HepG2 (cell line): ENCODE measurements around the gene SH3GL1. TPM values are rescaled to one million over a fixed set of nuclear protein-coding genes. Genes with fewer than 3 reads are reported as not detected.
A peak's percentile ranks its signal among the peaks of the same experiment; 100 is the strongest.

Source experiments
- ADNP ChIP-seq: sonication (generic); formaldehyde crosslinking; IDR thresholded peaks from 2 replicates; pipeline ENCODE4 v1.4.0; 2020; ENCODE audit warnings: missing genetic modification reagents
- EP300 ChIP-seq, 3 experiments: sonication (generic) in 1 of 3; formaldehyde crosslinking in 1 of 3; IDR thresholded peaks; 2 replicates each; pipeline versions ENCODE4 v1.5.1 to v1.6.1; 2011 to 2020; ENCODE audit warnings: low read depth in 2 of 3, low read length in 2 of 3, borderline replicate concordance in 1 of 3, improper control_type of control experiment in 1 of 3, mild to moderate bottlenecking in 1 of 3, missing genetic modification reagents in 1 of 3, moderate library complexity in 1 of 3
- ERF ChIP-seq: IDR thresholded peaks from 2 replicates; pipeline ENCODE4 v1.6.1; 2018; ENCODE audit warnings: missing biosample characterization, missing genetic modification reagents
- GLI4 ChIP-seq: sonication (generic); formaldehyde crosslinking; IDR thresholded peaks from 2 replicates; pipeline ENCODE4 v1.5.1; 2020; ENCODE audit warnings: missing genetic modification reagents, mild to moderate bottlenecking, moderate library complexity, borderline replicate concordance
- HNRNPH1 ChIP-seq: fragments of 200-400 bp; formaldehyde crosslinking; optimal IDR thresholded peaks from 2 replicates; pipeline ENCODE3; 2017; ENCODE audit warnings: mild to moderate bottlenecking, low read depth, low read length
- KLF13 ChIP-seq: sonication (generic); formaldehyde crosslinking; IDR thresholded peaks from 2 replicates; pipeline ENCODE4 v1.4.0; 2020; ENCODE audit warnings: mild to moderate bottlenecking, missing genetic modification reagents
- NAIF1 ChIP-seq: sonication (generic); formaldehyde crosslinking; IDR thresholded peaks from 2 replicates; pipeline ENCODE4 v1.5.0; 2020; ENCODE audit warnings: mild to moderate bottlenecking, missing genetic modification reagents, borderline replicate concordance
- RELA ChIP-seq: sonication (generic); formaldehyde crosslinking; IDR thresholded peaks from 2 replicates; pipeline ENCODE4 v1.4.0; 2020; ENCODE audit warnings: missing genetic modification reagents
- SIX4 ChIP-seq: sonication (generic); formaldehyde crosslinking; IDR thresholded peaks from 2 replicates; pipeline ENCODE4 v1.4.0; 2020; ENCODE audit warnings: missing genetic modification reagents
- TCF12 ChIP-seq, 2 experiments: fragments of 450-650 bp in 1 of 2; sonication (generic) in 1 of 2; formaldehyde crosslinking in 1 of 2; IDR thresholded peaks; 2 replicates each; pipeline versions ENCODE4 v1.6.1 to v1.8.0; 2017 to 2022; ENCODE audit warnings: antibody characterized with exemption in 1 of 2, mild to moderate bottlenecking in 1 of 2, missing genetic modification reagents in 1 of 2, moderate library complexity in 1 of 2
- ZC3H4 ChIP-seq: sonication (generic); formaldehyde crosslinking; IDR thresholded peaks from 2 replicates; pipeline ENCODE4 v1.4.0; 2020; ENCODE audit warnings: missing genetic modification reagents, borderline replicate concordance
- ZMYM3 ChIP-seq: sonication (generic); formaldehyde crosslinking; IDR thresholded peaks from 2 replicates; pipeline ENCODE4 v1.5.1; 2020; ENCODE audit warnings: mild to moderate bottlenecking, missing genetic modification reagents
- ZNF256 ChIP-seq: sonication (generic); formaldehyde crosslinking; conservative IDR thresholded peaks from 2 replicates; pipeline ENCODE4 v1.4.0; 2020; ENCODE audit warnings: missing genetic modification reagents
- ZNF644 ChIP-seq: IDR thresholded peaks from 2 replicates; pipeline ENCODE4 v1.6.1; 2016; ENCODE audit warnings: low read depth
- ZNF747 ChIP-seq: sonication (generic); formaldehyde crosslinking; IDR thresholded peaks from 2 replicates; pipeline ENCODE4 v1.8.1; 2023; ENCODE audit warnings: missing genetic modification reagents, mild to moderate bottlenecking, borderline replicate concordance
- ZNF777 ChIP-seq: sonication (generic); formaldehyde crosslinking; IDR thresholded peaks from 2 replicates; pipeline ENCODE4 v1.4.0; 2020; ENCODE audit warnings: missing genetic modification reagents
- ZNF788 ChIP-seq: sonication (generic); formaldehyde crosslinking; IDR thresholded peaks from 2 replicates; pipeline ENCODE4 v1.5.0; 2020; ENCODE audit warnings: mild to moderate bottlenecking, missing genetic modification reagents, borderline replicate concordance
- ZNF891 ChIP-seq: sonication (generic); formaldehyde crosslinking; IDR thresholded peaks from 2 replicates; pipeline ENCODE4 v1.5.0; 2020; ENCODE audit warnings: mild to moderate bottlenecking, missing genetic modification reagents
- ZSCAN21 ChIP-seq: sonication (generic); formaldehyde crosslinking; IDR thresholded peaks from 2 replicates; pipeline ENCODE4 v1.8.0; 2022; ENCODE audit warnings: mild to moderate bottlenecking, missing genetic modification reagents, moderate library complexity, borderline replicate concordance
- polyA plus RNA-seq, 8 experiments: library from polyadenylated mRNA; depleted of rRNA in 3 of 8; stranded (reverse) in 7 of 8; unstranded in 1 of 8; fragments of >200 nt; fragmentation: Illumina TruSeq in 4 of 8; extraction: Trizol in 4 of 8; gene quantifications; 2 replicates each; pipeline versions ENCODE4 v1.2.1 to v1.2.3, GENCODE V29; 2011 to 2016; ENCODE audit warnings: low read depth in 4 of 8, missing spikeins in 1 of 8, mixed read lengths in 1 of 8; ENCODE audit not compliant: insufficient read depth in 1 of 8
- total RNA-seq, 5 experiments: library from RNA; depleted of rRNA; stranded (reverse); fragments of >200 nt; fragmentation: Illumina TruSeq; extraction: Trizol; gene quantifications; 2 replicates each; pipeline ENCODE4 v1.2.3, GENCODE V29; 2016; ENCODE audit warnings: low read depth in 1 of 5
- TF ChIP-seq, protein P1 (sequence below): sonication (generic); formaldehyde crosslinking; IDR thresholded peaks from 2 replicates; pipeline ENCODE4 v1.8.0; 2023; ENCODE audit warnings: mild to moderate bottlenecking, missing genetic modification reagents
- TF ChIP-seq, protein P2 (sequence below): sonication (generic); formaldehyde crosslinking; IDR thresholded peaks from 2 replicates; pipeline ENCODE4 v1.4.0; 2020; ENCODE audit warnings: missing genetic modification reagents
- TF ChIP-seq, protein P3 (sequence below): sonication (generic); formaldehyde crosslinking; IDR thresholded peaks from 2 replicates; pipeline ENCODE4 v1.5.0; 2020; ENCODE audit warnings: missing genetic modification reagents
- TF ChIP-seq, protein P4 (sequence below): sonication (generic); formaldehyde crosslinking; IDR thresholded peaks from 2 replicates; pipeline ENCODE4 v1.5.0; 2020; ENCODE audit warnings: mild to moderate bottlenecking, low read depth, missing genetic modification reagents, borderline replicate concordance
- TF ChIP-seq, protein P5 (sequence below): sonication (generic); formaldehyde crosslinking; IDR thresholded peaks from 2 replicates; pipeline ENCODE4 v1.8.1; 2023; ENCODE audit warnings: mild to moderate bottlenecking, missing genetic modification reagents

Gene SH3GL1
- total and polyA plus RNA-seq, 2 of the 13 experiments (the other 11 are each of a cell fraction or from before 2014, with no cell fraction given), result 33.0 to 45.1 TPM

DNA sequence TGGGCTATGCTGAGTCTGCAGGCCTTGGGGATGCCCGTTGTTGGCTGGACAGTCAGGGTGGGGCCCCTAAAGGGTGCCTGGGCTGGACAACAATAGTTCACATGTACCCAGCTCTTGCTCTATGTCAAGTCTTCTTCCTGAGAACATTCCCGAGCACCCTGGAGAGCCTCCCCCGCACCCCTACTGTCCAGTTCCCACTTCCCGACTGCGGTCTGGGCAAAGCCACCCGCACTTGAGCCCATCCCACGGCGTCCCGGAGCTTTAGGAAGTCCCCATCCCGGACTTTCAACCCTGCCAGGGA, 58.1 kb downstream of the SH3GL1 start (continued):
- TF ChIP-seq ERF (0 out of 2 replicates have a peak, but pooled peaks have one; percentile 49), ZMYM3 (CRISPR knock-in tag) (0 out of 2 replicates have a peak, but pooled peaks have one; percentile 46), KLF13 (no peak), ZC3H4 (CRISPR knock-in tag) (no peak), SIX4 (CRISPR knock-in tag) (no peak), GLI4 (0 out of 2 replicates have a peak, but pooled peaks have one; percentile 1), ZNF747 (CRISPR knock-in tag) (0 out of 2 replicates have a peak, but pooled peaks have one; percentile 52), HNRNPH1 (peak; percentile 63), EP300 (IDR thresholded peaks at IDR 0.05; ENCODE audit: low read depth in 2 of 2, low read length in 2 of 2) (no peak), EP300 (CRISPR knock-in tag; IDR thresholded peaks at IDR 0.05; ENCODE audit: borderline replicate concordance) (0 out of 2 replicates have a peak, but pooled peaks have one; percentile 46), ZNF644 (no peak), ADNP (no peak), ZNF891 (CRISPR knock-in tag) (0 out of 2 replicates have a peak, but pooled peaks have one; percentile 59), NAIF1 (no peak), ZNF256 (0 out of 2 replicates have a peak, but pooled peaks have one; percentile 37), ZNF777 (CRISPR knock-in tag) (peak; percentile 31; the same call in 1 of the 2 replicates), TCF12 (IDR thresholded peaks at IDR 0.05) (no peak), TCF12 (CRISPR knock-in tag; IDR thresholded peaks at IDR 0.05) (0 out of 2 replicates have a peak, but pooled peaks have one; percentile 41), ZNF788 (CRISPR knock-in tag) (0 out of 2 replicates have a peak, but pooled peaks have one; percentile 59), ZSCAN21 (CRISPR knock-in tag) (no peak), RELA (CRISPR knock-in tag) (peak; percentile 80; the same call in 1 of the 2 replicates)
- TF ChIP-seq, protein P1, sequence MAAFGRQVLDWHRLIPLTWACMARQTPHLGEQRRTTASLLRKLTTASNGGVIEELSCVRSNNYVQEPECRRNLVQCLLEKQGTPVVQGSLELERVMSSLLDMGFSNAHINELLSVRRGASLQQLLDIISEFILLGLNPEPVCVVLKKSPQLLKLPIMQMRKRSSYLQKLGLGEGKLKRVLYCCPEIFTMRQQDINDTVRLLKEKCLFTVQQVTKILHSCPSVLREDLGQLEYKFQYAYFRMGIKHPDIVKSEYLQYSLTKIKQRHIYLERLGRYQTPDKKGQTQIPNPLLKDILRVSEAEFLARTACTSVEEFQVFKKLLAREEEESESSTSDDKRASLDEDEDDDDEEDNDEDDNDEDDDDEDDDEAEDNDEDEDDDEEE (CRISPR knock-in tag), result 0 out of 2 replicates have a peak, but pooled peaks have one; percentile 65
- TF ChIP-seq, protein P2, sequence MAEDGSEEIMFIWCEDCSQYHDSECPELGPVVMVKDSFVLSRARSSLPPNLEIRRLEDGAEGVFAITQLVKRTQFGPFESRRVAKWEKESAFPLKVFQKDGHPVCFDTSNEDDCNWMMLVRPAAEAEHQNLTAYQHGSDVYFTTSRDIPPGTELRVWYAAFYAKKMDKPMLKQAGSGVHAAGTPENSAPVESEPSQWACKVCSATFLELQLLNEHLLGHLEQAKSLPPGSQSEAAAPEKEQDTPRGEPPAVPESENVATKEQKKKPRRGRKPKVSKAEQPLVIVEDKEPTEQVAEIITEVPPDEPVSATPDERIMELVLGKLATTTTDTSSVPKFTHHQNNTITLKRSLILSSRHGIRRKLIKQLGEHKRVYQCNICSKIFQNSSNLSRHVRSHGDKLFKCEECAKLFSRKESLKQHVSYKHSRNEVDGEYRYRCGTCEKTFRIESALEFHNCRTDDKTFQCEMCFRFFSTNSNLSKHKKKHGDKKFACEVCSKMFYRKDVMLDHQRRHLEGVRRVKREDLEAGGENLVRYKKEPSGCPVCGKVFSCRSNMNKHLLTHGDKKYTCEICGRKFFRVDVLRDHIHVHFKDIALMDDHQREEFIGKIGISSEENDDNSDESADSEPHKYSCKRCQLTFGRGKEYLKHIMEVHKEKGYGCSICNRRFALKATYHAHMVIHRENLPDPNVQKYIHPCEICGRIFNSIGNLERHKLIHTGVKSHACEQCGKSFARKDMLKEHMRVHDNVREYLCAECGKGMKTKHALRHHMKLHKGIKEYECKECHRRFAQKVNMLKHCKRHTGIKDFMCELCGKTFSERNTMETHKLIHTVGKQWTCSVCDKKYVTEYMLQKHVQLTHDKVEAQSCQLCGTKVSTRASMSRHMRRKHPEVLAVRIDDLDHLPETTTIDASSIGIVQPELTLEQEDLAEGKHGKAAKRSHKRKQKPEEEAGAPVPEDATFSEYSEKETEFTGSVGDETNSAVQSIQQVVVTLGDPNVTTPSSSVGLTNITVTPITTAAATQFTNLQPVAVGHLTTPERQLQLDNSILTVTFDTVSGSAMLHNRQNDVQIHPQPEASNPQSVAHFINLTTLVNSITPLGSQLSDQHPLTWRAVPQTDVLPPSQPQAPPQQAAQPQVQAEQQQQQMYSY (CRISPR knock-in tag), result peak; percentile 84; the same call in 1 of the 2 replicates
- TF ChIP-seq, protein P3, sequence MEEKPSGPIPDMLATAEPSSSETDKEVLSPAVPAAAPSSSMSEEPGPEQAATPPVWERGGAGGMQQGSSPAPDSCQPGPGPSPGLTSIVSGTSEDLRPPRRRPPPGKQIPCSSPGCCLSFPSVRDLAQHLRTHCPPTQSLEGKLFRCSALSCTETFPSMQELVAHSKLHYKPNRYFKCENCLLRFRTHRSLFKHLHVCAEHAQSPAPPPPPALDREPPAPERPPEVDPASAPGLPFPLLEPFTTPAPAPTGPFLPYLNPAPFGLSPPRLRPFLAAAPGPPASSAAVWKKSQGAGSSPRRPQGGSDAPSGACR (CRISPR knock-in tag), result 0 out of 2 replicates have a peak, but pooled peaks have one; percentile 20
- TF ChIP-seq, protein P4, sequence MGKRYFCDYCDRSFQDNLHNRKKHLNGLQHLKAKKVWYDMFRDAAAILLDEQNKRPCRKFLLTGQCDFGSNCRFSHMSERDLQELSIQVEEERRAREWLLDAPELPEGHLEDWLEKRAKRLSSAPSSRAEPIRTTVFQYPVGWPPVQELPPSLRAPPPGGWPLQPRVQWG (CRISPR knock-in tag), result no peak
- TF ChIP-seq, protein P5, sequence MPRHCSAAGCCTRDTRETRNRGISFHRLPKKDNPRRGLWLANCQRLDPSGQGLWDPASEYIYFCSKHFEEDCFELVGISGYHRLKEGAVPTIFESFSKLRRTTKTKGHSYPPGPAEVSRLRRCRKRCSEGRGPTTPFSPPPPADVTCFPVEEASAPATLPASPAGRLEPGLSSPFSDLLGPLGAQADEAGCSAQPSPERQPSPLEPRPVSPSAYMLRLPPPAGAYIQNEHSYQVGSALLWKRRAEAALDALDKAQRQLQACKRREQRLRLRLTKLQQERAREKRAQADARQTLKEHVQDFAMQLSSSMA (CRISPR knock-in tag), result peak; percentile 86; the same call in 1 of the 2 replicates
